ENCODE data around the gene PAN2. TPM values are rescaled to one million over a fixed set of nuclear protein-coding genes. Genes with fewer than 3 reads are reported as not detected.

The PAN2 gene
- total RNA-seq, 1 experiment from 2014 or later, result 15.3 TPM

DNA sequence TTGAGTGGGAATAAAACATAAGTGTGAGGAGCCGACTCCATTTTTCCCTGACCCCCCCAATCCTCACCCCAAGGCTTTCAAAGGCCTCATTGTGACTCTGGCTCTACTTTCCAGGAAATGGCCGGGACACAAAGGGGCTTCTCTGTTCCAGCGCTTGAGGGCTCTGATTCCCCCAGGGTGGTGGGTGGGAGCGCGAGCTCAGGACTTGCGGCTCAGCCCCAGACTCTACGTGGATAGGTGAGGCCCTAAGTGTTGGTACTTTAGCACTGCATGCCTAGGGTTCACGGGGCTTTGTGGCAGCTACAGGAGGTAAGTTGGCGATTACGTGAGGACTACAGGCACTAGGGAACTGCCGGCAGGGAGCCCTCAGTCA is 18.6 kb downstream of the PAN2 start:
- Histone ChIP-seq H3K27ac (ENCODE audit: low read length) (peak overlapping the region; percentile 59), H3K79me2 (ENCODE audit: low read length) (peaks cover 18% of the 10 kb centered on the region), H3K4me3 (ENCODE audit: low read length) (peak overlapping the region; percentile 90), H3K36me3 (ENCODE audit: low read depth, low read length) (peaks cover 16% of the 10 kb centered on the region), H3K9me2 (replicated peaks; ENCODE audit: low read length) (no peaks in the 10 kb centered on the region), H3K4me2 (ENCODE audit: low read length) (peak overlapping the region; percentile 93), H4K20me1 (ENCODE audit: low read length) (no peaks in the 10 kb centered on the region), H3K27me3 (ENCODE audit: low read length) (no peaks in the 10 kb centered on the region), H3K4me1 (ENCODE audit: insufficient read depth, low read length) (peaks cover 15% of the 10 kb centered on the region), H3K9me3 (ENCODE audit: low read length) (no peaks in the 10 kb centered on the region), H3F3A (ENCODE audit: low read length, unreplicated experiment) (no peaks in the 10 kb centered on the region), H2AFZ (ENCODE audit: low read length) (peak overlapping the region; percentile 63), H3K9ac (ENCODE audit: low read length) (peak overlapping the region; percentile 95)
- intact Hi-C loops (cut with micrococcal nuclease), result loop anchor here (5.0 kb wide), 1 partner anchor 47 kb away; the partner anchor contains the start of genes APOF and STAT2
- BruUV-seq (replicated peaks), result TSS peak; percentile 83
- TF ChIP-seq EZH2phosphoT487 (IDR thresholded peaks at IDR 0.05; ENCODE audit: borderline replicate concordance, low read length) (no peak), EZH2 (IDR thresholded peaks at IDR 0.05; ENCODE audit: low read length, unreplicated experiment) (no peak)
- TF ChIP-seq, protein P1, sequence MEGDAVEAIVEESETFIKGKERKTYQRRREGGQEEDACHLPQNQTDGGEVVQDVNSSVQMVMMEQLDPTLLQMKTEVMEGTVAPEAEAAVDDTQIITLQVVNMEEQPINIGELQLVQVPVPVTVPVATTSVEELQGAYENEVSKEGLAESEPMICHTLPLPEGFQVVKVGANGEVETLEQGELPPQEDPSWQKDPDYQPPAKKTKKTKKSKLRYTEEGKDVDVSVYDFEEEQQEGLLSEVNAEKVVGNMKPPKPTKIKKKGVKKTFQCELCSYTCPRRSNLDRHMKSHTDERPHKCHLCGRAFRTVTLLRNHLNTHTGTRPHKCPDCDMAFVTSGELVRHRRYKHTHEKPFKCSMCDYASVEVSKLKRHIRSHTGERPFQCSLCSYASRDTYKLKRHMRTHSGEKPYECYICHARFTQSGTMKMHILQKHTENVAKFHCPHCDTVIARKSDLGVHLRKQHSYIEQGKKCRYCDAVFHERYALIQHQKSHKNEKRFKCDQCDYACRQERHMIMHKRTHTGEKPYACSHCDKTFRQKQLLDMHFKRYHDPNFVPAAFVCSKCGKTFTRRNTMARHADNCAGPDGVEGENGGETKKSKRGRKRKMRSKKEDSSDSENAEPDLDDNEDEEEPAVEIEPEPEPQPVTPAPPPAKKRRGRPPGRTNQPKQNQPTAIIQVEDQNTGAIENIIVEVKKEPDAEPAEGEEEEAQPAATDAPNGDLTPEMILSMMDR (conservative IDR thresholded peaks at IDR 0.05; ENCODE audit: low read depth, low read length), result no peak
- POLR2A ChIA-PET (ENCODE audit: unreplicated experiment), result interaction anchor here (0.7 to 1.4 kb wide), 3 partner anchors 18 to 79 kb away, joined by 3 to 6 read pairs (median 3); partner anchors contain the start of gene PAN2
- CTCF ChIA-PET, result interaction anchor here (0.6 to 1.7 kb wide), 3 partner anchors 60 to 149 kb away, joined by 3 to 6 read pairs (median 4); no protein-coding TSS in a partner anchor
- DNase-seq (no peak), ATAC-seq (no peak; the same call in 1 of the 2 replicates)

DNA sequence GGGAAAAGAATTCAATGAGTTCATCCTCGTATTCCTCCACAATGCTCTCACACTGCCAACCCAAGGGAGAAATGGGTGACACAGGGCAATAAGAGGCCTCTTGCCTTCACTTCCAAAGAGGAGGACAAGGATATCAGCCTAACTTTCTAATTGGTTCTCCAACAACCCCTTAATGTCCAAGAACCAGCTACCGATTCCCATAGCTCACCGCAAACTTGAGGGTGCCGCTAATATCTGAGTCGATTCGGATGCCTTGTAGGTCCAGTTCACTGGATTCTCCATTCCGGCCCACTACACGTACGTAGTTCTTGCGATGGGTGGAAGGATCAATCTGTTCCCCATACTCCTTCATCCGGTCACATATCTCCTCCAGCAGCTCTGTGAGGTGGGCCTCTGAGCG is 22.8 kb downstream of the PAN2 start:
- no peak overlapping the region for H3K27ac ChIP-seq (ENCODE audit: low read length)
- BruUV-seq (replicated peaks), result no TSS peak
- no peak for TF ChIP-seq EZH2phosphoT487 (IDR thresholded peaks at IDR 0.05; ENCODE audit: borderline replicate concordance, low read length)
- TF ChIP-seq EZH2 (IDR thresholded peaks at IDR 0.05; ENCODE audit: low read length, unreplicated experiment), result no peak
- TF ChIP-seq, protein P1 (conservative IDR thresholded peaks at IDR 0.05; ENCODE audit: low read depth, low read length), result no peak
- peaks cover 18% of the 10 kb centered on the region for H3K79me2 ChIP-seq (ENCODE audit: low read length)
- H4K20me1 ChIP-seq (ENCODE audit: low read length), result no peaks in the 10 kb centered on the region
- ATAC-seq, result no peak
- no peaks in the 10 kb centered on the region for H3K9me3 ChIP-seq (ENCODE audit: low read length)
- H3K4me1 ChIP-seq (ENCODE audit: insufficient read depth, low read length), result peaks cover 9% of the 10 kb centered on the region
- H3K27me3 ChIP-seq (ENCODE audit: low read length), result no peaks in the 10 kb centered on the region
- intact Hi-C loops (cut with micrococcal nuclease), result no loop called here
- no peak overlapping the region for H2AFZ ChIP-seq (ENCODE audit: low read length)
- no peaks in the 10 kb centered on the region for H3F3A ChIP-seq (ENCODE audit: low read length, unreplicated experiment)
- H3K9ac ChIP-seq (ENCODE audit: low read length), result no peak overlapping the region
- H3K4me3 ChIP-seq (ENCODE audit: low read length), result no peak overlapping the region
- ChIA-PET POLR2A (ENCODE audit: unreplicated experiment) (no interaction called here), CTCF (no interaction called here)
- DNase-seq, result no peak
- peaks cover 29% of the 10 kb centered on the region for H3K36me3 ChIP-seq (ENCODE audit: low read depth, low read length)
- no peak overlapping the region for H3K4me2 ChIP-seq (ENCODE audit: low read length)
- no peaks in the 10 kb centered on the region for H3K9me2 ChIP-seq (replicated peaks; ENCODE audit: low read length)

- no peaks in the 10 kb centered on the region for H3F3A ChIP-seq (ENCODE audit: low read length, unreplicated experiment)
- no peak overlapping the region for H3K4me3 ChIP-seq (ENCODE audit: low read length)
- H3K36me3 ChIP-seq (ENCODE audit: low read depth, low read length), result peaks cover 24% of the 10 kb centered on the region
- no peak overlapping the region for H3K27ac ChIP-seq (ENCODE audit: low read length)
- H3K9me2 ChIP-seq (replicated peaks; ENCODE audit: low read length), result no peaks in the 10 kb centered on the region
- TF ChIP-seq EZH2phosphoT487 (IDR thresholded peaks at IDR 0.05; ENCODE audit: borderline replicate concordance, low read length) (no peak), EZH2 (IDR thresholded peaks at IDR 0.05; ENCODE audit: low read length, unreplicated experiment) (no peak)
- TF ChIP-seq, protein P1 (conservative IDR thresholded peaks at IDR 0.05; ENCODE audit: low read depth, low read length), result no peak
- no TSS peak for BruUV-seq (replicated peaks)
- intact Hi-C loops (cut with micrococcal nuclease), result no loop called here
- H2AFZ ChIP-seq (ENCODE audit: low read length), result no peak overlapping the region
- no peak overlapping the region for H3K9ac ChIP-seq (ENCODE audit: low read length)
- no peaks in the 10 kb centered on the region for H4K20me1 ChIP-seq (ENCODE audit: low read length)
- H3K4me1 ChIP-seq (ENCODE audit: insufficient read depth, low read length), result no peaks in the 10 kb centered on the region
- no peaks in the 10 kb centered on the region for H3K9me3 ChIP-seq (ENCODE audit: low read length)
- CTCF ChIA-PET, result no interaction called here
- no peak overlapping the region for H3K4me2 ChIP-seq (ENCODE audit: low read length)
- no peak for ATAC-seq
- DNase-seq, result no peak
- no peaks in the 10 kb centered on the region for H3K79me2 ChIP-seq (ENCODE audit: low read length)
- POLR2A ChIA-PET (ENCODE audit: unreplicated experiment), result no interaction called here
- H3K27me3 ChIP-seq (ENCODE audit: low read length), result no peaks in the 10 kb centered on the region
Observed at GRCh38 chr12:56308714-56309113, 25.1 kb downstream of the PAN2 start.

Measured in PC-3 (cell line).